GM04504 (cell line): ENCODE data around the gene EVC2.

ENCODE experiments used
- DNase-seq: peaks from one replicate; pipeline ENCODE4 v3.0.0-alpha.2; 2012; ENCODE audit warnings: low read depth

The EVC2 gene

GRCh38 chr4:5666741-5667140, 41.6 kb downstream of the EVC2 start:
- DNase-seq = no peak

DNA sequence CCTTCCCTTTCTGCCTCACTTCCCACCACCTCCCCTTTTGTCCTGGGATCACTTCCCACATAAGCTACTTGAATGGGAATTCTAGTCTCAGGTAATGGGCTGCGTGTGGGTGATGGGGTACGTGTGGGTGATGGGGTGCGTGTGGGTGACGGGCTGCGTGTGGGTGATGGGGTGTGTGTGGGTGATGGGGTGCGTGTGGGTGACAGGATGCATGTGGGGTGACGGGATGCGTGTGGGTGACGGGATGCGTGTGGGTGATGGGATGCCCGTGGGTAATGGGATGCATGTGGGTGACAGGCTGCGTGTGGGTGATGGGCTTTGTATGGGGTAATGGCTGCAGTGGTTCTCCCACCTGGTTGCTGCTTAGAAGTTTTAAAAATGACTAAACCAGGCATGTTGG, 43.6 kb downstream of the EVC2 start:
- DNase-seq = no peak

GRCh38 chr4:5662555-5662954, 45.8 kb downstream of the EVC2 start:
- no peak for DNase-seq

- DNase-seq = no peak
These were observed 47.1 kb downstream of the EVC2 start for GRCh38 chr4:5661237-5661636.

GRCh38 chr4:5660185-5660584, 48.2 kb downstream of the EVC2 start:
- no peak for DNase-seq

DNA sequence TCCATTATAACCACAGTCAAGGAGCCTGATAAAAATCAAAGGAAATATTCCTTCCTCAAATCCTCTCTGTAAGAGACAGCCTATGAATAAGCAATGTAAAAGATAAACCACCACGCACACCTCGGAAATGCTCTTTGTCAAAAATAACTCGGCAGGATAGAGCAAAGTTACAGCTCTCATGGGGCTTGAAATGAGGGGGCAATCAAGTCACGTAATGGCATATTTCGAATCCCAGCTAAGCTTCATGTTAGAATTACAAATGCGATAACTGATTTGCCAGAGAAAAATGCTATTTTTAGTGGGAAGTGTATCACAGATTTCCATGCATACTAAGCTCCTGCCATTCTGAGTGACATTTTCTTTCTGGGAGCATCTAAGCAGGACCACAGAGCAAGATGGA, 49.4 kb downstream of the EVC2 start:
- DNase-seq = no peak

DNA sequence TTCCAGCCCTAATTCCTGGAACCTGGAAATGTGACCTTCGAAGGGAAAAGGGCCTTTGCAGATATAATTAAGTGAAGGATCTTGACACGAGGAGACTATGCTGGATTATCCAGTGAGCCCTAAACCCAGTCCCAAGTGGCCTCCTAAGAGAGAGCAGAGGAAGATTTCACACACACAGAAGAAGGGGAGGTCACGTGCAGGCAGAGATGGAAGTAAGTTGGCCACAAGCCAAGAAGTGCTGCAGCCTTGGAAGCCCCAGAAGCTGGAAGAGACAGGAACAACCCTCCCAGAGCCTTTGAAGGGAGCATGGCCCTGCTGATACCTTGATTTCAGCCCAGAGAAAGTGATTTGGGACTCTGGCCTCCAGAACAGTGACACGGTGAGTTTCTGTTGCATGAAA, 51.9 kb downstream of the EVC2 start:
- DNase-seq = no peak

DNA sequence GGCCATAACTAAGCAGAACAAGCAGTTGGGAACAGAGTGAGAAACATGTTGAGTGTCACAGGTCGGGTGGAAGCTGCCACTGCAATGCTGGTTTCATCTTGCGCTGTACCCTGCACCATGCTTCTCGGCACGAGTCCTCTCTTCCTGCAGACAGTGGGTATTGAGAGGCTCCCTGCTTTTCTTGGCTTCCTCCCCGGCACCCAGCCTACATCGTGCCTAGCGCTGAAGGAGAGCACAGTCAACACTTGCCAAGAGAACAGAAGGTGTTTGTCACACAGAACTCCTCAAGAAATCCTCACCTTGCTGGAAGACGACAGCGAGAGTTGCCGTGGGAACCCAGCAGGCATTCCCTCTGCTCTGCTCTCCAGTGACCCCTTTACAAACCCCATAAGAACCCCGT, 53.6 kb downstream of the EVC2 start:
- DNase-seq = no peak

GRCh38 chr4:5651089-5651488, 57.3 kb downstream of the EVC2 start:
- no peak for DNase-seq

DNA sequence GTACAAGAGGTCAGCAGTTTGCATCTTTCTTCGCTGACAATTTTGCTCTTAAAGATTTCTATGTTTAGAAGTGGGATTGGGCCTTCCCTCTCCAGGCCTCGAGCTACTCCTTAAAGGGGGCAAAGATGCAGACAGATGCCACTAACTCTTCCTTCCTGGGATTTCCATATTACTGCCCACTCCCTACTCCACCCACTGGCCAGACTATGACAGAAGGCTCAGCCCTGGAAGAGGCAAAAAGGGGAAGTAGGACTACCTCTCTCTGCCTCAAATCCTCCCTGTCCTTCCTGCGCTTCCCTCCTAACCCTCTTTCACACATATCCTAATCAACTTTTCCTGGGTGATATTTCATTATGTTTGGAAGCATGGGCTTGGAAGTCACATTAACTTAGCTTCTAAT, 58.3 kb downstream of the EVC2 start:
- DNase-seq = no peak

GRCh38 chr4:5647351-5647750, 61.0 kb downstream of the EVC2 start:
- no peak for DNase-seq

GRCh38 chr4:5640096-5640495, 68.3 kb downstream of the EVC2 start:
- DNase-seq = no peak

- DNase-seq = no peak
These were observed 68.8 kb downstream of the EVC2 start for GRCh38 chr4:5639556-5639955.

DNA sequence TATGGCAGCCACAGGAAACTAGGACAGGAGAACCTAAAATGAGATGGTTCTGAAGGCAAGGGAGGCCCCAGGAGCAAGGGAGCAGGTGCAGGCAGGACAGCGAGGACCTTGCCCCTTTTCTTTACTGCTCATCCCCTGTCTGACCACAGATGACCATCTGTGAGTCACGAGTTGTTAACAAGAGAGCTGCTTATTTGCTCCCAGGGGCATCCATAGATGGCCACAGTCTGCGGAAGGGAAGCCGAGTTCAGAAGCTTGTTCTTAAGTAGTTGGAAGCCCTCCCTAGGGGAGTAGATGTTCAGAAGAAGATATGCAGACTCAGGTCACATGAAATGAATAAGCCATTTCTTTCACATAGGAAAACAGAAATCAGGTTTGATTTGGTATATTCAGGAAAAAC, 69.4 kb downstream of the EVC2 start:
- DNase-seq = no peak

DNA sequence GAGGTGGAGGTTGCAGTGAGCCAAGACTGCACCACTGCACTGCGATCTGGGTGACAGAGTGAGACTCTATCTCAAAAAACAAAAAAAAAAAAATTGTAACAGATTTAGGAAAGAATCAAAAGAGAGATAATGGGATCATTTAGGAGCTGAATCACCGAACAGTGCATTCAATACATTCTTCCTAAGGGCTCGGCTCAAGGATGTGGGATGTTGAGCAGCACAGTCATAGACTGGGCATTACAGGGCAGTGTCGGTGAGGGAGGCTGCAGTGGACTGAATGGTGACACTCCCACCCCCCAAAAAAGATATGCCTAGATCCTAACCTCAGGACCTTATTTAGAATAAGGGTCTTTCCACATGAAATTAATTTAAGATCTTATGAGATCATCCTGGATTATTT, 70.0 kb downstream of the EVC2 start:
- no peak for DNase-seq

- no peak for DNase-seq
These were observed 71.3 kb downstream of the EVC2 start for GRCh38 chr4:5636766-5637670.

GRCh38 chr4:5635826-5636195, 72.5 kb downstream of the EVC2 start:
- no peak for DNase-seq

- no peak for DNase-seq
These were observed 75.8 kb downstream of the EVC2 start for GRCh38 chr4:5632571-5632970.

- no peak for DNase-seq
These were observed 76.3 kb downstream of the EVC2 start for GRCh38 chr4:5632066-5632440.

DNA sequence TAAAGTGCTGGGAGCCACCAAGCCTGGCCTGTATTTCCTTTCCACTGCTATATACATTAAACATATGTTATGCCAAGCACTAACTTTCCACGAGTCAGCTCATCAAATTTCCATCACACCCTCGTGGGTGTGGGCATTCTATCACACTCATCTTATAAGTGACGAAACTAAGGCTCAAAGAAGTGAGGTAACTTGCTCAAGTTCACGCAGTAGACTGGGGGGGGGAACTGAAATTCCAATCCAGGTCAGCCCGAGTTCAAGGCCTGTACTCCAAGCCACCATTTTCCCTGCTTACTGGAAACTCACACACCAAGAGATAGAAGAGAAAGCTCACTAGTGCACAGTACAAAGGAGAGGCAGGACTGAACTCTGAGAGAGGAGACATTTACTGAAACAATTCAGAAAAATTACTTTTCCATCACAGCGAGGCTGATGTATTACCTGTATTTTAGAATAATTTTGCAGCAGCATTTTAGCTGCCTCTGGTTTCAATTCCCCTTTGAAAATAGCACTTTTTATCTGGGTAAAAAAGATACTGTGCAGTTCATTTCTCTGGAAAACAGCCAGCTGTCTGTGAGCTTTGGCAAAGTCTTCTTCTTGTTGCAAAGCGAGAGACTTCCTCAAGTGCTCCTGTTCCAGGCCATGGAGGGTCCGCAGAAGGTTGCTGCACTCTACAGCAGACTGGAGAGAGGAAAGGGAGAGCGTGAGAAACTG, 76.8 kb downstream of the EVC2 start:
- no peak for DNase-seq

- DNase-seq = no peak
These were observed 77.6 kb downstream of the EVC2 start for GRCh38 chr4:5630762-5631161.

GRCh38 chr4:5629542-5629941, 78.8 kb downstream of the EVC2 start:
- DNase-seq = no peak

- DNase-seq = no peak
These were observed 81.4 kb downstream of the EVC2 start for GRCh38 chr4:5626913-5627312.

DNA sequence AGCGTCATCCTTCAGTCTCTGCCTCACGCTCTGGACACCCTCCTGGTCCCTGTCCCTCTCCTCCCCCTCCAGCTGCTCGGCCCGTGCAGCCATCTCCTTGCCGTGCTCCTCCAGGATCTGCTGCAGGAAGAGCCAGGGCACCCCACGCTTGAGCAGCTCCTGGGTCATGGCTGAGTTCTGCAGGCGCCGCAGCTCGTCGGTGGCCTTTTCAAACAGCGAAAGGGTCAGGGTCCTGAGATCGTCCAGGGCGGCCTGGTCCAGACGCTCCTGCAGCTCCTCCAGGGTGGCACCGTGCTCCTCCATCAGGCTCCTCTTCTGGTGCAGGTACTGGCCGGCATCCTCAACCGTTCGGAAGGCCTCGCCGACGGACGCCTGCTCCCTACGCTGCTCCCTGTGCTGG, 85.8 kb downstream of the EVC2 start:
- no peak for DNase-seq
